SK-N-SH treated with all-trans-retinoic acid at 6 μM for 48 hours (cell line): ENCODE data around the gene SDE2.

Source experiments
- ESRRG ChIP-seq: fragments of 250-450 bp; sonication (Bioruptor Pico); IDR thresholded peaks from 2 replicates; pipeline ENCODE4 v1.6.1; 2021; ENCODE audit warnings: mild to moderate bottlenecking
- OSR1 ChIP-seq: fragments of 250-450 bp; sonication (Bioruptor Pico); IDR thresholded peaks from 2 replicates; pipeline ENCODE4 v1.8.0; 2022; ENCODE audit warnings: moderate library complexity, mild to moderate bottlenecking, inconsistent platforms
- PATZ1 ChIP-seq: fragments of 250-450 bp; sonication (Bioruptor Pico); IDR thresholded peaks from 2 replicates; pipeline ENCODE4 v1.8.0; 2020; ENCODE audit warnings: mild to moderate bottlenecking, moderate library complexity, borderline replicate concordance
- ZFP3 ChIP-seq: fragments of 250-450 bp; sonication (Bioruptor Pico); IDR thresholded peaks from 2 replicates; pipeline ENCODE4 v1.5.0; 2020; ENCODE audit warnings: mild to moderate bottlenecking, moderate library complexity
- ZFP30 ChIP-seq: fragments of 450-650 bp; formaldehyde crosslinking; IDR thresholded peaks from 2 replicates; pipeline ENCODE4 v1.5.0; 2022; ENCODE audit warnings: mild to moderate bottlenecking, moderate library complexity
- ZNF565 ChIP-seq: fragments of 450-650 bp; formaldehyde crosslinking; conservative IDR thresholded peaks from 2 replicates; pipeline ENCODE4 v1.5.0; 2020; ENCODE audit warnings: low read depth, mild to moderate bottlenecking, moderate library complexity
- TF ChIP-seq, protein P1 (sequence below): fragments of 250-450 bp; sonication (Bioruptor Pico); IDR thresholded peaks from 2 replicates; pipeline ENCODE4 v1.5.0; 2020; ENCODE audit warnings: mild to moderate bottlenecking, moderate library complexity
- TF ChIP-seq, protein P2 (sequence below): fragments of 250-450 bp; sonication (Bioruptor Pico); IDR thresholded peaks from 2 replicates; pipeline ENCODE4 v1.5.1; 2020; ENCODE audit warnings: low read depth, mild to moderate bottlenecking, moderate library complexity

- TF ChIP-seq ESRRG (CRISPR knock-in tag) = no peak
- no peak for TF ChIP-seq PATZ1 (CRISPR knock-in tag)
- no peak for TF ChIP-seq ZFP30 (CRISPR knock-in tag)
- no peak for TF ChIP-seq OSR1
- TF ChIP-seq, protein P1, sequence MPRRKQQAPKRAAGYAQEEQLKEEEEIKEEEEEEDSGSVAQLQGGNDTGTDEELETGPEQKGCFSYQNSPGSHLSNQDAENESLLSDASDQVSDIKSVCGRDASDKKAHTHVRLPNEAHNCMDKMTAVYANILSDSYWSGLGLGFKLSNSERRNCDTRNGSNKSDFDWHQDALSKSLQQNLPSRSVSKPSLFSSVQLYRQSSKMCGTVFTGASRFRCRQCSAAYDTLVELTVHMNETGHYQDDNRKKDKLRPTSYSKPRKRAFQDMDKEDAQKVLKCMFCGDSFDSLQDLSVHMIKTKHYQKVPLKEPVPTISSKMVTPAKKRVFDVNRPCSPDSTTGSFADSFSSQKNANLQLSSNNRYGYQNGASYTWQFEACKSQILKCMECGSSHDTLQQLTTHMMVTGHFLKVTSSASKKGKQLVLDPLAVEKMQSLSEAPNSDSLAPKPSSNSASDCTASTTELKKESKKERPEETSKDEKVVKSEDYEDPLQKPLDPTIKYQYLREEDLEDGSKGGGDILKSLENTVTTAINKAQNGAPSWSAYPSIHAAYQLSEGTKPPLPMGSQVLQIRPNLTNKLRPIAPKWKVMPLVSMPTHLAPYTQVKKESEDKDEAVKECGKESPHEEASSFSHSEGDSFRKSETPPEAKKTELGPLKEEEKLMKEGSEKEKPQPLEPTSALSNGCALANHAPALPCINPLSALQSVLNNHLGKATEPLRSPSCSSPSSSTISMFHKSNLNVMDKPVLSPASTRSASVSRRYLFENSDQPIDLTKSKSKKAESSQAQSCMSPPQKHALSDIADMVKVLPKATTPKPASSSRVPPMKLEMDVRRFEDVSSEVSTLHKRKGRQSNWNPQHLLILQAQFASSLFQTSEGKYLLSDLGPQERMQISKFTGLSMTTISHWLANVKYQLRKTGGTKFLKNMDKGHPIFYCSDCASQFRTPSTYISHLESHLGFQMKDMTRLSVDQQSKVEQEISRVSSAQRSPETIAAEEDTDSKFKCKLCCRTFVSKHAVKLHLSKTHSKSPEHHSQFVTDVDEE (CRISPR knock-in tag) = no peak
- TF ChIP-seq, protein P2, sequence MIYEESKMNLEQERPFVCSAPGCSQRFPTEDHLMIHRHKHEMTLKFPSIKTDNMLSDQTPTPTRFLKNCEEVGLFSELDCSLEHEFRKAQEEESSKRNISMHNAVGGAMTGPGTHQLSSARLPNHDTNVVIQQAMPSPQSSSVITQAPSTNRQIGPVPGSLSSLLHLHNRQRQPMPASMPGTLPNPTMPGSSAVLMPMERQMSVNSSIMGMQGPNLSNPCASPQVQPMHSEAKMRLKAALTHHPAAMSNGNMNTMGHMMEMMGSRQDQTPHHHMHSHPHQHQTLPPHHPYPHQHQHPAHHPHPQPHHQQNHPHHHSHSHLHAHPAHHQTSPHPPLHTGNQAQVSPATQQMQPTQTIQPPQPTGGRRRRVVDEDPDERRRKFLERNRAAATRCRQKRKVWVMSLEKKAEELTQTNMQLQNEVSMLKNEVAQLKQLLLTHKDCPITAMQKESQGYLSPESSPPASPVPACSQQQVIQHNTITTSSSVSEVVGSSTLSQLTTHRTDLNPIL = no peak
- no peak for TF ChIP-seq ZFP3 (CRISPR knock-in tag)
- TF ChIP-seq ZNF565 (CRISPR knock-in tag) = no peak
Observed at GRCh38 chr1:226046240-226046639, 47.1 kb upstream of the SDE2 start.
